HG02938 (cell line): ENCODE measurements around the gene ZNF446.
"Not testable (repeated sequence)": the region's sequence is repeated elsewhere in the genome, so short reads cannot be mapped to it uniquely, and the experiment has no call there.

Experiments
- ATAC-seq: cut with Tn5 transposase; IDR thresholded peaks from one replicate; pipeline ENCODE4 v1.9.1; 2021; ENCODE audit warnings: mild to moderate bottlenecking, moderate library complexity; ENCODE audit not compliant: unreplicated experiment

The ZNF446 gene

DNA sequence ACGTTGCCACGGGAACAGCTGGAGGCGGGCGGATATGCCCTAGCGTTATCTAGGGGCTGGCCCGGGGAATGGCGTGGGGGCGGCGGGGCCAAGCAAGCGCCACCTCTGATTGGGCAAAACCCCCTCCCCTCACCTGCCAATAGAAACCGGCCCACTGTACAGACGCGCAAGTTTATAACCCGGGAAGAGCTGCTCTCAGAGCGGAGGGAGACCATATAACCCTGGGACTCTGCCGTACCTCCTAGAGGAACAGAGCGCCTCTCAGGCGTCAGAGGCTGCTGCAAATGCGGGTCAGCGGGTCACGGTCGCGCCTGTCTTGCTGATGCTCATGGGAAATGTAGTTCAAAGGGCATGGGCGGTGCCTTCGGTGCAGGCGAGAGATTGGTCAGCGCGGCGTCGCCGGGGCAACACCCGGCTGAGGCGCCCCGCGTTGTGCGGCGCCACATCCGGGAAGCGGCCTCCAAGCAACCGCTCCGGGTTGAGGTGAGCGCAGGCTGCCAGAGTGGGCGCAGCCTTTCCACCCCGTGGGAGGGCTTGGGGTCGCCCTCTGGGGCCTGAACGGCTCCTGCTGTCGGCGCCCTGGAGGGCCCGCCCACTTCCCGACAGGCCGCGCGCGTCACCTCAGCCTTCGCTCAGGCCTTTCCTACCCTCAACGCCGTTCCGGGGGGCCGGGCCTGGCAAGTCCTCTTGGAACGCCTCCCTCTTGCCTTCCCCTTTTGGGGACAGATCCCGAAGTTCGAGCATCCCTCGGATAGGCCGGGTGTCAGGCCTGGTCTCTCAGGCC lies at the start of gene ZNF446:
TSS of gene ZNF446 (plus strand) at position 639 of the 784 bp plus-strand sequence. CDS start 867 bp downstream, outside the sequence.
- ATAC-seq, result peak; percentile 83

DNA sequence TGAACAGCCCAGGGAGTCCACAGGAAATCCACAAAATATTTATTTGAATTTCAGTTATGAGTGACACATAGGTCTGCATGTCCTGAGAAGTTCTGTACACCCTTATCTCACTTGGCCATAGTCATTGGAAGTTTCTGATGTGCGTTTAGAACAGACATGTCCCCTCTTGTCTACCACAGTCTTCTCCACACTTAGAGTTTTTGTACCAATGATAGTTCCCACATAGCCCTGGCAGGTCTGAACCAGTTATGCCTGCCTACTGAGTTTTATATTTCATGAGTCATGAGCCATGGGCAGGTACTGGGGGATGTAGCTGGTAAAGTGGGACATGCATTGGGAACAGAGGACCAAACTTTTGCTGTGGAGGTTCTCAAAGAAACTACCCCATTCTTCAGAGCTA lies 47.5 kb upstream of the ZNF446 start:
- ATAC-seq, result no peak

DNA sequence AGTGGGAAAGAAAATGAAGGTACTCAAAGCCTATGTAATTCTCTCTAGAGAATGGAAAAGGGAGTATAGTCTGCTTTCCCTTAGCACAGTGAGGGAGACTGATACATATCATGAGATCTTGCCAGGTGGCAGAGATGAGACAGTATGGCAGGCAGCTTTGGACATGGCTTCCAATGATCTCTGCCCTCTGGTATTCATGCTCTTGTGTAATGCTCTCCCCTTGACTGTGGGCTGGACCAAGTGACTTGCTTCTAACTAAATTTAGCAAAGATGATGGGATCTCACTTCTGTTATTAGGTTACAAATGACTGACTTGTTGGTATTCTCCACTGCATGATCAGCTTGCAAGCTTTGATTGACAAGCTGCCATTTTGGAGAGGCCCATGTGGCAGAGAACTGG lies 46.4 kb upstream of the ZNF446 start:
- no peak for ATAC-seq

DNA sequence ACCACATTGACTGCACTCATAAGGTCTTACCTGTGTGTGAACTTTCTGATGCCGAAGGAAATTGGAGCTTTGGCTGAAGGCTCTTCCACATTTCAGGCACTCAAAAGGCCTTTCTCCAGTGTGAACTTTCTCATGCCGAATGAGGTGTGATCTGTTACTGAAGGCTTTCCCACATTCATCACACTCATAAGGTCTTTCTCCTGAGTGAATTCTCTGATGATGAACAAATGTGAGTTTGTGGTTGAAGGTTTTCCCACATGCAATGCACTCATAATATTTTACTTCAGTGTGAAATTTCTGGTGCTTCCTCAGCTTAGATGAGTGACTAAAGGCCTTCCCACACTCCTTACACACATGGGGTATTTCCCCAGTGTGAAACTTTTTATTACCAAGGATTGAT lies 41.9 kb upstream of the ZNF446 start:
- ATAC-seq, result no peak

DNA sequence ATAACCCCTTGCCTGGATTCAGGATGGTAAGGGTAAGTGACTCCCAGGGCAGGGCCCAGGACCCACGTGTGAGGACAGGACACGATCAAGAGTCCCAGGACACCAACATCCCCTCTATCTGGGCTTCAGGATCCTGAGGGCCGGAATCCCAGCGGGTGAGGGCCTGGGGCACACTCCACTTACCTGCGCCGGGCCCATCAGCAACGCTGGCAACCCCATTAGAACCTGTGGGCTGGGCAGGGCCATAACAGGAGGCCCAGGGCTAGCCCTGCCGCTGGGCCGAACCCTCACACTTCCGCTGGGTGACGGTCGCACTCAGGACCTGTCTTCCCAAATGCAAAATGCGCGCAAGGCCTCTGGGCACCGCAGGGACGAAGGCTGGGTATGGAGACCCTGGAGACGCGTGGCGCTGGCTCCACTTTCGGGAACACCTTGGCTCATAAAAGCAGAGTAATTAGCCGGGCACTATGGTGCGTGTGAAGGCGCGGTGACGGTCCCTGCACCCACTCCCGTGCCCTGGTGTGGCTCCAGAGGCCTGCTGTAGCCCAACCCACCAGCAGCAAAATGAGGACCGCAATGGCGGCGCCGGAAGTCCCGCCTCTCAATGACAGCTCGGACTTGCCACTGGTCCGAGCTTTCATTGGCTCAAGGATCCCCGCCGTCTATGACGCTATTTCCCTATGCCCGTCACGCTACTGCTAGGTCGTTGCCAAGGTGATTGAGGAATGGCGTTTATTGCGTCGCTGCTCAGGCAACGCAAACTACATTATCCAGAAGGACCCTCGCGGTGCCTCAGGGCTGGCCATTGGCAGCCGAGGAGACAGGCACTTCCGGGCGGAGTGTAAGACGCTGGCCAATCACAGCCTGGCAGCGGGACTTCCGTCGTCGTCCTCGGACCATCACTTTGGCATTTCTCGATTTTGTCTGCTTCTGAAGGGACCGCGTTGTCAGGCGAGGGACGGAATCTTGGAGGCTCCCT lies 36.3 kb upstream of the ZNF446 start, which contains the start of gene ZNF132:
TSS of gene ZNF132 (minus strand) at position 578 of the 979 bp plus-strand sequence. CDS start at position 246, 332 bp downstream.
- ATAC-seq, result peak; percentile 97

DNA sequence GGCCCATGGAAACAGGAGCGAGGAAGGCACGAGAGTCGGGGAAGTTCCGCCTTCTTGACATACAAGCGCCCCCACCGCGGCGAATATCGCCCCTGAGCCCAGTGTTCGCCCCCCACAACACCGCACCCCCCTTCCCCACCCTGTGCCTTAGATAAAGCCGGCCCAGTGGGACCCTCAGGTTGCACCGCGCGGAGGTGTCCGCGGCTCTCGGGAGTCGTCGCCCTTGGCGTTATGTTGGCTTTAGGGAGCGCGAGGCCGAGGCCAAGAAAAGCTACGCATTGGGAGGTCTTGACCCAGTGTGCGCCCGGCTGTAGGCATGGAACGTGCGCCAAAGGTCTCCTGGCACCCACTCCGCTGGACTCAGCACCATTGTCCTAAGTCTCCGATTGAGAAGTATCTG lies 35.6 kb upstream of the ZNF446 start:
- no peak for ATAC-seq

DNA sequence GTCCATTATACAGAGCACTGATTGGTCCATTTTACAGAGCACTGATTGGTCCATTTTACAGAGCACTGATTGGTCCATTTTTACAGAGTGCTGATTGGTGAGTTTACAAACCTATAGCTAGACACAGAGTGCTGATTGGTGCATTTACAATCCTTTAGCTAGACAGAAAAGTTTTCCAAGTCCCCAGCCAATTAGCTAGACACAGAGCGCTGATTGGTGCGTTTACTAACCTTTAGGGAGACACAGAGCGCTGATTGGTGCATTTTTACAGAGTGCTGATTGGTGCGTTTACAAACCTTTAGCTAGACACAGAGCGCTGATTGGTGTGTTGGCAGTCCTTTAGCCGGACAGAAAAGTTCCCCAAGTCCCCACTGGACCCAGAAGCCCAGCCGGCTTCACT lies 33.2 kb upstream of the ZNF446 start:
- not testable (repeated sequence) for ATAC-seq

DNA sequence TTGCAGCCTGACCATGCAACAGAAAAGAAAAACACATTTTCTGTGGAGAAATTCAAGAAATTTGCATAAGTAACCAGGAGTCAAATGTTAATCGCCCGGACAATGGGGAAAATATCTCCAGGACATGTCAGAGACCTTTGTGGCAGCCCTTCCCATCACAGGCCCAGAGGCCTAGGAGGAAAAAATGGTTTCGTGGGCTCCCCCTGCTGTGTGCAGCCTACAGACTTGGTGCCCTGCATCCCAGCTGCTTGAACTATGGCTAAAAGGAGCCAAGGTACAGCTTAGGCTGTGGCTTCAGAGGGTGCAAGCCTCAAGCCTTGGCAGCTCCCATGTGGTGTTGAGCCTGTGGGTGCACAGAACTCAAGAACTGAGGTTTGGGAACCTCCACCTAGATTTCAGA lies 27.3 kb upstream of the ZNF446 start:
- not testable (repeated sequence) for ATAC-seq

DNA sequence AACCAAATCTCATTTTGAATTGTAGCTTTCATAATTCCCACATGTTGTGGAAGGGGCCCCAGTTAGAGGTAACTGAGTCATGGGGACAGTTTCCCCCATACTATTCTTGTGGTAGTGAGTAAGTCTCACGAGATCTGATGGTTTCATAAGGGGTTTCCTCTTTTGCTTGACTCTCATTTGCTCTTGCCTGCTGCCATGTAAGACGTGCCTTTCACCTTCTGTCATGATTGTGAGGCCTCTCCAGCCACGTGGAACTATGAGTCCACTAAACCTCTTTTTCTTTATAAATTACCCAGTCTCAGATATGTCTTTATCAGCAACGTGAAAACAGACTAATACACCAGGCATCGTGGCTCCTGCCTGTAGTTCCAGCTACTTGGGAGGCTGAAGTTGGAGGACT lies 26.2 kb upstream of the ZNF446 start:
- not testable (repeated sequence) for ATAC-seq

DNA sequence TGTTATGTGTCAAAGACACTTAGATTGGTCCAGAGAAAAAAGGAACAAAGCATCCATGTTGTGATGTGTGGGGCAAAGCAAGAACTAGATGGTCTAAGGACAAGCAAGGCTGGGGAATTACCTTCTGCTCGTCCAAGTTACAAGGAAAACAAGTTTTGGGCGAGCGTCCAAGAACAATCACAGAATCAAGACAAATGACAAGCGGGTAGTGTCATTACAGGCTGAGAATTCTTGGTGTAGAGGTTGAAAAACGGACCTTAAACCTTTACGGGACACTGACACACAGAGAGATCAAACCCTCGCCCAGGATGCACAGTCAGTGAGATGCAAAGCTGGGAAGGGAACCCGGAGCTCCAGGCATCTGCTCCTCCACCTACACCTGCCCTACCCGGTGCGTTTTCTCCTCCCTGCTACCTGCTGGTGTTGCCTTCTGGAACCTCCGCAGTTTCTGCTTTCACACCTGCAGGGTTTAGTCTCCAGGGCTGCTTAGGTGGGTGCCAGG lies 25.2 kb upstream of the ZNF446 start:
- ATAC-seq, result peak; percentile 18

DNA sequence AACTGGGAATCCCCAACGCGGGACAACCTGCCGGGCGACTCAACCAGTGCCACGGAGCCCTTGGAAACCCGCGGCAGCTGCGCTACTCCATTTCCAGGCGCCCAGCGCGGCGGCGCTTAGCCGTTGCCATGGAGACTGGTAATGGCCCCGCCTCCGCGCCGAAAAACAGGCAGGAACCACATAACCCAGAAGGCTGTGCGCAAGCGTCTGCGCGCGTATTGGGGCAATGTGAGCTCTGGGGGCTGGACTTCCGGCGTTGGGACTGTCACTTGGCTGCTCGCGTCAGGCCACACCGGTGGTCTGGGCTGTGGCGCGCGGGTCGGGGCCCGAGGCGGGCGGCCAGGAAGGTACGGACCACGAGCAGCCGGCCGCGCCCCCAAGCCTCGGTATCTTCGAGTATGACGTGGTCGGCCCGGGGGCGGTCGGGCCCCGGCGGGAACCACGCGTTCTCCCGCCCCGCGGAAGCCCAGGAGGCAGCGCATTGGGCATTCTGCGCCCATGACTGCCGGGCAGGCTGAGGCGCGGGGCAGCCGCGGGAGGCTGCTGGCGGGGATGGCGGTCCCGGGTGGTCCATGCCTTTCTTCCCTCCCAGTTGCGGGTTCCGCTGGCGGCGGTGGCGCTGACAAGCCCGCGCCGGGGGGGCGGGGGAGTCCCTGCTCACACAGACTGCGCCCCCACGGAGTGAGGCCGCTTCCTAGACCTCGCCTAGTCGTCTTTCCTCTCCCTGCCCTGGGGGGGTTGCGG lies 24.6 kb upstream of the ZNF446 start, which contains the start of gene ZNF324B:
TSS of gene ZNF324B (plus strand) at position 265 of the 744 bp plus-strand sequence. CDS start 2,080 bp downstream, outside the sequence.
- ATAC-seq, result peak; percentile 84

DNA sequence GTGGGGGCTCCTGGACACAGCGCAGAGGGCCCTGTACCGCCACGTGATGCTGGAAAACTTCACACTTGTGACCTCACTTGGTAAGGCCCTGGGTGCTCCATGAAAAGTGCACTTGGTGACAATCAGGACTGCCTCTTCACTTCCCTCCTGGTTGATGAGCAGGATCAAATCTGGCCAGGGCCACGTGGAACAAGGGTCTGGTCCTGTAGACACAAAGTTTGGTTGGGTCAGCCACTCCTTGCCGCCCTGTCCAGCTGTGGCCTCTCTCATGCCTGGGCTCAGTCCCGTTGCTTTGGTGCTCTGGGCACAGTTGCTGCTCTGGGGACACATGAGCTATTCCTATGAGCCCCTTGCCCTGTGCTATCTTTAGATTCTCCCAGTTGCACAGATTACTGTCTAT lies 22.4 kb upstream of the ZNF446 start:
- ATAC-seq, result no peak

DNA sequence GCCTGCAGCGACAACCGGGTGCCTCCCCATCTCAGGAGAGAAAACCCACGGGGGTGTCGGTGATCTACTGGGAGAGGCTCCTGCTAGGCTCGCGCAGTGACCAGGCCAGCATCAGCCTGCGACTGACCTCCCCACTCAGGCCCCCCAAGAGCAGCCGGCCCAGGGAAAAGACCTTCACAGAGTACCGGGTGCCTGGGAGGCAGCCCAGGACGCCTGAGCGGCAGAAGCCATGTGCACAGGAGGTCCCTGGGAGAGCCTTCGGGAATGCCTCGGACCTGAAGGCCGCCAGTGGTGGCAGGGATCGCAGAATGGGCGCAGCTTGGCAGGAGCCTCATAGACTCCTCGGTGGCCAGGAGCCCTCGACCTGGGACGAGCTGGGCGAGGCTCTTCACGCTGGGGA lies 20.8 kb upstream of the ZNF446 start:
- ATAC-seq, result no peak

DNA sequence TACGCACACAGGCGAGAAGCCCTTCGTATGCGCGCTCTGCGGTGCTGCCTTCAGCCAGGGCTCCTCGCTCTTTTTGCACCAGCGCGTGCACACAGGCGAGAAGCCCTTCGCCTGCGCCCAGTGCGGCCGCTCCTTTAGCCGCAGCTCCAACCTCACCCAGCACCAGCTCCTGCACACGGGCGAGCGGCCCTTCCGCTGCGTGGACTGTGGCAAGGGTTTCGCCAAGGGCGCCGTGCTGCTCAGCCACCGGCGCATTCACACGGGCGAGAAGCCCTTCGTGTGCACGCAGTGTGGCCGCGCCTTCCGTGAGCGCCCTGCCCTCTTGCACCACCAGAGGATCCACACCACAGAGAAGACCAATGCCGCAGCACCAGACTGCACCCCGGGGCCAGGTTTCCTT lies 20.0 kb upstream of the ZNF446 start:
- no peak for ATAC-seq

DNA sequence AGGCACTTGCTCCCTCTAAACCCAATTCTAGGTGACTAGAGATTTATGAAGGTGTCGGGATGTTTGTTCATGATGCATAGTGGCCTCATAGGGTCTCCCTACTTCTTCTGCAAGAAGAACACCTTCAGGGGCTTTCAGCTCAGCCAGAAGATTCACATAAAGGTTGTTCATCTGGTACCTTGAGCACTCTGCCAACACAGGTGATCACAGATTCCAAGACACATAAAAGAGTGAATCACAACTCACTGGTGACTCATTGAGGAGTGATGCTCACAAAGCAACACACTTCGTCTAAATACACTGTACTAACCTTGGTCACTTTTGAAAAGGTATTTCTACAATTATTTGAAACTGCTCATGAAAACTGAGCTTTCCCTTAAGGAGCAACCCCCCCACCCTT lies 16.1 kb upstream of the ZNF446 start:
- ATAC-seq, result no peak

DNA sequence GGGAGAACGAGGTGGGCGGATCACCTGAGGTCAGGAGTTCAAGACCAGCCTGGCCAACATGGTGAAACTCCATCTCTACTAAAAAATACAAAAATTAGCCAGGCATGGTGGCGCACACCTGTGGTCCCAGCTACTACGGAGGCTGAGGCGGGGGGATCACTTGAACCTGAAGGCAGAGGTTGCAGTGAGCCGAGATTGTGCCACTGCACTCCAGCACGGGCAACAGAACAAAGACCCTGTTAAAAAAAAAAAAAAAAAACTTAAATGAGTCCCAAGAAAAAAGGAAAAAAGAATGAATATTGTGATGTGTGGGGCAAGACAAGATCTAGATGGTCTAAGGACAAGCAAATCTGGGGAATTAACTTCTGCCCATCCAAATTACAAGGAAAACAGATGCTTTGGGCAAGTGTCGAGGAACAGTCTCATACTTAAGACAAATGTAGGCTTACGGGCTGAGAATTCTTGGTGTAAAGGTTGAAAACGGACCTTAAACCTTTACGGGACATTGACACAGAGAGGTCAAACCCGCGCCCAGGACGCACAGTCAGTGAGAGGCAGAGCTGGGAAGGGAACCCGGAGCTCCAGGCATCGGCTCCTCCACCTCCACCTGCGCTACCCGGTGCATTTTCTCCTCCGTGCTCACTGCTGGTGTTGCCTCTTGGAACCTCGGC lies 9.9 kb upstream of the ZNF446 start:
- peak; percentile 19 for ATAC-seq

DNA sequence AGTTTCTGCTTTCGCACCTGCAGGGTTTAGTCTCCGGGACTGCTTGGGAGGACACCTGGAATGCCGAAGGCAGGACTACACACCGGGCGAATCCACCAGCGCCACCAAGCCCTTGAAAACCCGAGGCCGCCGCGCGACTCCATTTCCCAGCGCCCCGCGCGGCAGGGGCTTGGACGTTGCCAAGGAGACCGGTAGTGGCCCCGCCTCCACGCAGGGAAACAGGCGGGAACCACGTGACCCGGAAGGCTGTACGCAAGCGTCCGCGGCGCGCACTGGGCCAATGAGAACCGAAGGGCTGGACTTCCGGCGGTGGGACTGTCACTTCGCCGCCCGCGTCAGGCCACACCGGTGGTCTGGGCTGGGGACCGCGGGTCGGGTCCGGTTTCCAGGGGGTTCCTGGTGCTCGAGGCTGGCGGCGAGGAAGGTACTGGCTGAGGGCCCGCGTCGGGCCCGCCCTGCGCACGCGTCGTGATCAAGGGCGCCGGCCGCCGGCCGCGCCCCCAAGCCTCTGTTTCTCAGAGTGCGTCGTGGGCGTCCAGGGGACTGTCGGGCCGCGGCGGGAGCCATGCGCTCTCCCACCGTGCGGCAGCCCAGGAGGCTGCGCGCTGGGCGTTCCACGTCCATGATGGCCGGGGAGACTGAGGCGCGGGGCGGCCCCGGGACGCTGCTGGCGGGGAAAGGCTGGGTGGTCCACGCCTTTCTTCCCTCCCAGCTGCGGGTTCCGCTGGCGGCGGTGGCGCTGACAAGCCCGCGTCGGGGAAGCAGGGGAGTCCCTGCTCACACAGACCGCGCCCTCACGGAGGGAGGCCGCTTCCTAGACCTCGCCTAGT lies 9.2 kb upstream of the ZNF446 start, which contains the start of gene ZNF324:
TSS of gene ZNF324 (plus strand) at position 321 of the 830 bp plus-strand sequence. CDS start 2,106 bp downstream, outside the sequence.
- peak; percentile 79 for ATAC-seq

DNA sequence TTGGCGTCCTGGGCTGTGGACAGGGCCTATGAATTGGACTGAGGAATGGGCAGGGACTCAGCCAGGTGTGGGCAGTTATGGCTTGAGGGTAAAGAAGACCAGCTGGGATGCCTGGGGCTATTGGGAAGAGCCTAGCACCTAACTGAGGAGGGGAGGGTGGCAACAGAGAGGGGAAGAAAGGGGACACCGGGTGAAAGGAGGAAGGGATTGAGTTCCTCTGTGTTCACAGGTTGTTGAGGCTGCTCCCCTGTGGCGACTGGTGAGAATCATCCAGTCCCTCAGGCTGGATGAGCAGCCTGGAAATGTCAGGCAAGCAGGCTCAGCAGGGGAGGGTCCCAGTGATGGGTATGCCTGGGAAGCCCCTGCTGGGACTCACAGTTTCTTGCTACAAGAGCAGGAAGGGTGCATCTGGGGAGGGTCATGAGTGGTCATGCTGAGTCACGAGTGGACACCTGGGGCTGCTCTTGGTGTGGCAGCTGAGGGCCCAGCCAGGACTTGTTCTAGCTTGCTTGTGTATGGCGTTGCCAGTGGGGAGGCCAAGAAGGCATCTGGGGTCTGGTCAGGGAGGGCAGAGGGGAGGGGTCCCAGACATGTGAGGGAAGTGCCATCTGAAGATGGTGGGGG lies 7.8 kb upstream of the ZNF446 start:
- no peak for ATAC-seq
